Ishikawa (cell line): ENCODE measurements around the gene PGAP6.

ENCODE experiments used
- CEBPB ChIP-seq: IDR thresholded peaks from 2 replicates; pipeline ENCODE4 v1.6.1; 2012
- CREB1 ChIP-seq: IDR thresholded peaks from 2 replicates; pipeline ENCODE4 v1.6.1; 2012; ENCODE audit warnings: low read depth
- EGR1 ChIP-seq: IDR thresholded peaks from 2 replicates; pipeline ENCODE4 v1.6.1; 2012
- EP300 ChIP-seq: IDR thresholded peaks from 2 replicates; pipeline ENCODE4 v1.6.1; 2012; ENCODE audit warnings: borderline replicate concordance
- FOXM1 ChIP-seq: IDR thresholded peaks from 2 replicates; pipeline ENCODE4 v1.6.1; 2012; ENCODE audit warnings: low read depth, borderline replicate concordance
- MAX ChIP-seq: IDR thresholded peaks from 2 replicates; pipeline ENCODE4 v1.6.1; 2012
- NFIC ChIP-seq: IDR thresholded peaks from 2 replicates; pipeline ENCODE4 v1.6.1; 2012
- RAD21 ChIP-seq: IDR thresholded peaks from 2 replicates; pipeline ENCODE4 v1.6.1; 2012; ENCODE audit warnings: low read depth
- REST ChIP-seq: IDR thresholded peaks from 2 replicates; pipeline ENCODE4 v1.6.1; 2012; ENCODE audit warnings: low read depth, mild to moderate bottlenecking
- TAF1 ChIP-seq: IDR thresholded peaks from 2 replicates; pipeline ENCODE4 v1.6.1; 2012; ENCODE audit warnings: low read depth, mild to moderate bottlenecking
- TCF12 ChIP-seq: IDR thresholded peaks from 2 replicates; pipeline ENCODE4 v1.6.1; 2012; ENCODE audit warnings: low read depth
- TEAD4 ChIP-seq: IDR thresholded peaks from 2 replicates; pipeline ENCODE4 v1.6.1; 2012
- USF1 ChIP-seq: IDR thresholded peaks from 2 replicates; pipeline ENCODE4 v1.6.1; 2012
- YY1 ChIP-seq: IDR thresholded peaks from 2 replicates; pipeline ENCODE4 v1.6.1; 2012; ENCODE audit warnings: low read depth
- ZBTB7A ChIP-seq: IDR thresholded peaks from 2 replicates; pipeline ENCODE4 v1.6.1; 2012; ENCODE audit warnings: low read depth

The PGAP6 gene

DNA sequence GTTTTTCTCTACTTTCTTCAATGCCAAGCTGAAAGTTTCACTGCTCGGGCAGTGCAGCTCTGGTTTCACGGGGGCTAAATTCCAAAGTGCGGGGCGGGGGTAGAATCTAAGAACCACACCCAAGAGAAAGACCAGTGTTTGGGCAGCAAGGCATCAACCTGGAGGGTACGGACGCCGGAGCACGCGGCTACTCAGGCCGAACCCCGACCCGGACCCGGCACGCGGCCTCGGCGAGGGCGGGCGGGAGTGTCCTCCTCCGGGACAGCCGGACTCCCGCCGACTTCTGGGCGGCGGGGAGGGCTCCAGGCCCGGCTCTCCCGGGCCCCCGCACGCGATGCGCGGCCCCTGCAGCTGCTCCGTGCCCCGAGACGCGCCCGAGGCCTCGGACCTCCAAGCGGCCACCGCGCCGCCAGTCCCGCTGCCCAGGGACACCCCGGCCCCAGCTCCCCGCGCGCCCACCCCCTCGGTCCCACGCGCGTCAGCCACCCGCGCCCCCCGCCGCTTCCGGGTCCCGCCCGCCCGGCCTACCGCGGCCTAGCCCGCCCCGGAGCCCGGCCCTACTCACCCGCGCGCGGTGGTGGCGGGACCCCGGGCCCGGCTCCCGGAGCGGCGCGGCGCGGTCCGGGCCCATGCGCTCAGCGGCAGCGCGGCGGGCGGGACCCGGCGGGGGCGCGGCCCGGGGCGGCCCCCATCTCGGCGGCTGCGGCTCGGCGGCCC lies 29.8 kb downstream of the PGAP6 start:
- TF ChIP-seq USF1 (no peak), TAF1 (peak; percentile 8; the same call in 1 of the 2 replicates), MAX (peak; percentile 79), EP300 (no peak), YY1 (no peak), TCF12 (no peak), FOXM1 (no peak), TEAD4 (0 out of 2 replicates have a peak, but pooled peaks have one; percentile 8), NFIC (no peak), CREB1 (no peak), EGR1 (no peak), CEBPB (no peak), RAD21 (no peak), ZBTB7A (peak; percentile 49; the same call in 1 of the 2 replicates), REST (no peak)

GRCh38 chr16:350203-350602 lies 31.6 kb downstream of the PGAP6 start:
- no peak for TF ChIP-seq TCF12
- no peak for TF ChIP-seq ZBTB7A
- no peak for TF ChIP-seq EP300
- TF ChIP-seq NFIC = no peak
- TF ChIP-seq YY1 = no peak
- no peak for TF ChIP-seq CREB1
- no peak for TF ChIP-seq REST
- no peak for TF ChIP-seq TEAD4
- TF ChIP-seq MAX = no peak
- TF ChIP-seq RAD21 = no peak
- no peak for TF ChIP-seq USF1
- TF ChIP-seq FOXM1 = no peak
- no peak for TF ChIP-seq EGR1
- no peak for TF ChIP-seq CEBPB
- no peak for TF ChIP-seq TAF1

DNA sequence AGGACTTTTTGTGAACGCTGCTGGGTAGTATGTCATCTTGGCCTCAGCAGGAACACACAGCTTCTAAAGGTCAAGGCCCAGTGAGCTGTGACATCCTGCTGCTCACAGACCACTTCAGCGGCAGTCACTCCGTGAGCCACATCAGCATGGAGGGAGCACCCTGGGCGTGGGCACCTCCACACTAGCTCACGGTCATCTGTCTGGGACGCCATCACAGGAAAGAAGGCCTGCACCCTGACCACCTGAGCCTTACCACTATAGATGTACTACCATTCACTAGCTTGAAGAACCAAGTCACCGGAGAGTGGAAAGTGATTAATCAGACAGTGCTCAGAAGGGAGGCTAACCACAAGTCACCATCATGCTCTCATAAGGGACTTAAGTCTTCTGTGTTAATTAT lies 32.6 kb downstream of the PGAP6 start:
- TF ChIP-seq EGR1 (no peak), CREB1 (no peak), TCF12 (no peak), YY1 (no peak), ZBTB7A (no peak), EP300 (no peak), MAX (peak; percentile 43), RAD21 (peak; percentile 3; the same call in 1 of the 2 replicates), USF1 (no peak), NFIC (no peak), REST (no peak)
